MV-4-11 (cell line): ENCODE data around the gene ZNF577.
"Not testable (repeated sequence)": the region's sequence is repeated elsewhere in the genome, so short reads cannot be mapped to it uniquely, and the experiment has no call there.

Experiments used
- DNase-seq: peaks from one replicate; lab custom pipeline; 2025; lab: John Stamatoyannopoulos, UW

ZNF577 gene

DNA sequence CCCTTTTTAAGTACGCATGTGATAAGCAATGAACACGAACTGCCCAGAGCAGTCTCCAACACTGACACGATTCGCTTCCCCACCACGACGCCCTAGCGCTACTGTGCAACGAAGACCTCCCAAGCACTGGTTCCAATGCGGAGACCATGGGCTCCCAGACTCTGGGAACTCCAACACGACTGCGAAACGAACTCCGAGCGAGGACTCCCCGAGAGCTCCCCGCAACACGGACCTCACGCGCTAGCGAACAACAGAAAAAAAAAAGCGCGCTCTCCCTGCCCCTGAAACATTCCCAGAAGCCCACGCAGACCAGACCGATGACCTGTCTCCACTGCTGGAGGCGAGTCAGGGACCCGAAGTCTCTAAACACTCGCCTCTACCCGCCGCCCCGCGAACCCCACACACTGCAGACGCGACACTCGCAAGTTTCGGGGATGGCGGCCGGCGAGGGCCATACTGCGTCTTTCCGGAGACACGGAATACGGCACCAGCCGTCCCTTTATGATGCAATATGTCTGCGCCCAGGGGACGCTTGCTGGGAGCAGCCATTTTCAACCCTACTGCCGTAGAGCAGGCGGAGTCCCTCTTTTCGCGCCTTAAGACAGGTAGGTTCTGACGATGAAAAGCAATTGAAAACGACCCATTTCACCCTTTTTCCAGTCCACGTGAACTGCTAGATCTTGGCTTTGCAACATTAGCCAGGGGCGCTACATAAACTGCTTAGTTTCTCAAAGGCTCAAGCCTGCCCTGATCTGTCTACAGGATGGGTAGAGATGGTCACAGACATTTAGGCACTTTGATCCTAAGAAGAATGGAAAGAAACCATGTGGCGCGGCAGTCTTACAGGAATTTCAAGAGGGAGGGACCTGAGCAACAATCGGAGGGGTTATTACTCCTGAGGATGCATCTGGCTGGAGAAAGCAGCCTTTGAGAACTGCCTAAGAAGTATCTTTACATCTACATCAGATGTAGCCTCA lies at the start of gene ZNF577:
Gene ZNF577, minus strand, starts transcription at position 430 of the 977 bp plus-strand sequence. CDS start 7,569 bp downstream, outside the sequence.
- peak; percentile 83 for DNase-seq

GRCh38 chr19:51931921-51932320 lies 44.2 kb upstream of the ZNF577 start:
- no peak for DNase-seq

DNA sequence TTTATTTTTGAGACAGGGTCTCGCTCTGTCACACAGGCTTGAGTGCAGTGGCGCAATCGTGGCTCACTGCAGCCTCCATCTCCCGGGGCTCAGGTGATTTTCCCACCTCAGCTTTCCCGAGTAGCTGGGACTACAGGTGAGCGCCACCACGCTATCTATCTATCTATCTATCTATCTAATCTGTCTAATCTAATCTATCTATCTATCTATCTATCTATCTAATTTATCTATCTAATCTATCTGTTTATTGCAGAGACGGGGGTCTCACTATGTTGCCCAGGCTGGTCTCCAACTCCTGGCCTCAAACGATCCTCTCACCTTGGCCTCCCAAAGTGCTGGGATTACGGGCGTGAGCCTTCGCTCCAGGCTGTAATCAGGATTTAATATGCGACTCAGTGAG lies 40.1 kb upstream of the ZNF577 start:
- DNase-seq: no peak

- peak; percentile 96 for DNase-seq
These were observed 39.3 kb upstream of the ZNF577 start, which contains the start of gene ZNF613 for GRCh38 chr19:51926784-51927741. Gene ZNF613, plus strand, starts transcription at chr19:51927472. Its CDS starts 8,749 bp downstream, at chr19:51936221.

DNA sequence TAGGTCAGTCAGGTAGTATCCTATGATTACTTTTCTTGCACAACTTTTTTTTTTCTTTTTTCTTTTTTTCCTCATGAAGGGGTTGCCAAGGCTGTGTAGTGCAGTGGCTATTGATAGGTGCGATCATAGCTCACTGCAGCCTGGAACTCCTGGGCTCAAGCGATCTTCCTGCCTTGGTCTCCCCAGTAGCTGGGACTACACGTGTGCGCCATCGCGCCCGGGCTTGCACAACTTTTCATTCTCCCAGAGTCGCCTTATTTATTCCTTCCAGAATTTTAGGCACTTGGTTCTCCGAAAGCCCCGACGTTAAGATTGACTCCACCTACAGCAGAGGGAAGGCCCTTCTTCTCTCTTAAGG lies 38.7 kb upstream of the ZNF577 start:
- DNase-seq: no peak

DNA sequence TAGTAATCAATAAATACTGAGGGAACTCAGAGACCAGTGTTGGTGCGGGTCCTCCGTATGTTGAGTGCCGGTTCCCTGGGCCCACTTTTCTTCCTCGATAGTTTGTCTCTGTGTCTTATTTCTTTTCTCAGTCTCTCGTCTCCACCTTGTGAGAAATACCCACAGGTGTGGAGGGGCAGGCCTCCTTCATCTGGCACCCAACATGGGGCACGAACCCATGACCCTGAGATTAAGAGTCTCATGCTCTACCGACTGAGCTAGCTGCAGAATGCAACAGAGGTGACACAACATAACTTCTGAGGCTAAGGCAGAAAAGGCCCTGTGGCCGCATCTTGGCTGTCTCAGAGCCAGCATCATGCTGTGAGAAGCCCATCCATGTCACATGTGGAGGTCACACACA lies 34.2 kb upstream of the ZNF577 start:
- no peak for DNase-seq

GRCh38 chr19:51919606-51920005 lies 31.9 kb upstream of the ZNF577 start:
- DNase-seq: no peak

GRCh38 chr19:51916167-51916566 lies 28.4 kb upstream of the ZNF577 start:
- peak; percentile 71 for DNase-seq

DNA sequence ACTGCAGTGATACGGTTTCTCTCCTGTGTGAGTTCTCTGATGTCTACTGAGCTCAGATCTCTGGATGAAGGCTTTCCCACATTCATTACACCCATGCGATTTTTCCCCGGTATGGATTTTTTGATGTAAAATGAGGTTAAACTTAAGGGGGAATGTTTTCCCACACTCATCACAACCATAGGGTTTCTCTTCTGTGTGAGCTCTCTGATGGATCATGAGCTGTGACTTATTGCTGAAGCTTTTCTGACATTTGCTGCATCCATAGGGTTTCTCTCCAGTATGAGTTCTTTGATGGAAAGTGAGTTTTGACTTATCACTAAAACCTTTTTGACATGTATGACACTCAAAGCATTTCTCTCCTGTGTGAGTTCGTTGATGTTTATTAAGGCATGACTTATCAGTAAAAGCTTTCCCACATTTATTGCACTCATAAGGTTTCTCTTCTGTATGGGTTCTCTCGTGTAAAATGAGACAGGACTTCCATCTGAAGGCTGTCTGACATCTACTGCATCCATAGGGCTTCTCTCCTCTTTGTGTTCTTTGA lies 27.6 kb upstream of the ZNF577 start:
- DNase-seq: no peak

GRCh38 chr19:51907981-51908380 lies 20.2 kb upstream of the ZNF577 start:
- not testable (repeated sequence) for DNase-seq

- DNase-seq: not testable (repeated sequence)
These were observed 18.4 kb upstream of the ZNF577 start for GRCh38 chr19:51906108-51906507.

- not testable (repeated sequence) for DNase-seq
These were observed 17.9 kb upstream of the ZNF577 start for GRCh38 chr19:51905639-51906038.

DNA sequence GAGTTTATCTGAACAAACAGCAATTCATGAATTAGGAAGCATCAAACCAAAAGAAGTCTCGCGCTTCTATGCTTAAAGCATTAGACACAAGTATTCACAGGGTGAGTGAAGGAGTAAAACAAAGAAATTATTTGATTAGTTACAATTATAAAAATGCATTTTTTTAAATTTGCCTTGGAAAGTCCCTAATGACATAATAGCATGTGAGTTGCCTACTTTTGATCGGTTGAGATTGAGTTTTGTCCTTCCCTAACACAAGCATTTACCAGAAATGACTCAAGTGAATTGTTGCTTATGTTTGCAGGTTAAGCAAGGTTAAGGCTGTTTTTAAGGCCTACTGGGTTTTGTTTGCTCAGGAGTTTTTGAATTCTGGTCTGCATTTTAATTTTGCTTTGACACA lies 17.5 kb upstream of the ZNF577 start:
- no peak for DNase-seq

DNA sequence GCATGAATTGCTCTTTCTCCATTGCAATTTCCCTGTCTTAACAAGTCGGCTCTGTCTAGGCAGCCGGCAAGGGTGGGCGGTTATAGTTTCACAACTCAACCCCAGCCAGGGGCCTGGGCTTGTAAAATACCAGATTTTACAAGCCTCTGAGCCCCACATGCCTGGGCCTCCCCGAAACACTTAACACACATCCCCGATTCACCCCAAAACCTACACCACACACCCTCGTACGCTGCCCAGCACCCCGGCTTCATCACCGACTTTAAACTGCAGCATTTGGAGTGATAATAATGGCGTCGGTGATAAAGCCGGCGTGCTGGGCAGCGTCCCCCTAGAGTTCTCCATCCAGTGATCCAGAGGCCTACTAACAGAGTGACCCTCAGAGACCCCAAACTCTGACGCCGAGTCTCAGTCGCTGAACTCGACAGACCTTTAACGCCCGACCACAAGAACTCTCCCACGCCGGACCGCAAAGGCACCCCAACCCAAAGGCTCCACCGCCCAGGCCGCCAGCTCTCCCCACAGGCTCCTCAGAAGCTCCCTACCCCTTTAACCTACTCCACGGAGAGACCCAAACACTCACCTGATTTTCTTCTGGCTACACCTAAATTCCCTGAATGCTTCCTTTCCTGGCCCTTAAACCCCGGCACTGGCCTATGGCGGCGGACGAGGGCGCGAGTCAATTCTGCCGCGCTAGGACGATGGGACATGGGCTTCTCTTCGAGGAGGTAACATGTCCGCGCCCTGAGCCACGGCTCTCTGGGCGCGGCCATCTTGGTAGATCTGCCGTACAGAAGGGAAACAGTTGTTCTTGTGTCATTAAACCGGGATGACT lies 16.8 kb upstream of the ZNF577 start, which contains the start of gene ZNF649:
Gene ZNF649, minus strand, starts transcription at position 687 of the 835 bp plus-strand sequence. CDS start 4,910 bp downstream, outside the sequence.
- peak; percentile 80 for DNase-seq

DNA sequence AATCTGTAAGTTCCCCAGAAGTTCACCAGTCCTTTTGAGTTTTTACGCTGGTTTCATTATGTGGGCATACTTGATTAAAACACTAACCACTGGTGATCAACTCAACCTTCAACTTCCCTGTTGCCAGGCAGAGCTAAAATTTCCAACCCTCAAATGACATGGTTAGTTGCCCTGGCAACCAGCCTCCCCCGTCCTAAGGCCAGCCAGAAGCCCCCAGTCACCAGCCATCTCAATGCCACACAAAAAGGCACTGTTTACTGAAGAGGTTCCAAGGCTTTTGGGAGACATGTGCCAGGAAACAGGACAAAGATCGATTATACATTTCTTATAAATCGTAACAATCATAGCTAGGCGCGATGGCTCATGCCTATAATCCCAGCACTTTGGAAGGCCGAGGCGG lies 15.4 kb upstream of the ZNF577 start:
- no peak for DNase-seq

DNA sequence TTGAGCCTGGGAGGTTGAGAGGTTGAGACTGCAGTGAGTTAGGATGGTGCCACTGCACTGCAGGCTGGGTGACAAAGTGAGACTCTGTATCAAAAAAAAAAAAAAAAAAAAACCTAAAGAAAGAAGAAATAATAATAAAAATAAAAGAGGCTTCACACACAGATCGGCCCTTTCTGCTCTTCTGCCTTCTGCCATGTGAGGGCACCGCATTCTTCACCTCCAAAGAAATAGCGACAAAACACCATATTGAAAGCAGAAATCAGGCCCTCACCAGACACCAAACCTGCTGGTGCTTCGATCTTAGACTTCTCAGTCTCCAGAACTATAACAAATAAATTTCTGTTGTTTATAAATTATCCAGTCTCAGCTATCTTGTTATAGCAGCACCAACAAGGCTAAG lies 14.1 kb upstream of the ZNF577 start:
- no peak for DNase-seq

DNA sequence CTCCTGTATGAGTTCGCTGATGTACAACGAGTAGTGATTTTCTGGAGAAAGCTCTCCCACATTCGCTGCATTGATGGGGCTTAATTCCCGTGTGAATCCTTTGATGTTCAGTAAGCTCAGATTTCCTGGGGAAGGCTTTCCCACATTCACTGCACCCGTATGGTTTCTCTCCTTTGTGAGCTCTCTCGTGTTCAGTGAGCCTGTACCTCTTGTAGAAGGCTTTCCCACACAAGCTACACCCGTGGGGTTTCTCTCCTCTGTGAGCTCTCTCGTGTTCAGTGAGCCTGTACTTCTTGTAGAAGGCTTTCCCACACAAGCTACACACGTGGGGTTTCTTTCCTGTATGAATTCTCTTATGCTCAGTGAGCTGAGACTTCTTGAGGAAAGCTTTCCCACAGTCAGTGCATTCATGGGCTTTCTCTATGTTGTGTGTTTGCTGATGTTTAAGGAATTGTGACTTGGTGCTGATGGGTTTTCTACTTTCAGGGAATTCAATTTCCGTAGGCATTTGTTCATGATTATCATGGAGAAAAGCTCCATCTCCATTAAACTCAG lies 3.5 kb upstream of the ZNF577 start:
- DNase-seq: no peak

DNA sequence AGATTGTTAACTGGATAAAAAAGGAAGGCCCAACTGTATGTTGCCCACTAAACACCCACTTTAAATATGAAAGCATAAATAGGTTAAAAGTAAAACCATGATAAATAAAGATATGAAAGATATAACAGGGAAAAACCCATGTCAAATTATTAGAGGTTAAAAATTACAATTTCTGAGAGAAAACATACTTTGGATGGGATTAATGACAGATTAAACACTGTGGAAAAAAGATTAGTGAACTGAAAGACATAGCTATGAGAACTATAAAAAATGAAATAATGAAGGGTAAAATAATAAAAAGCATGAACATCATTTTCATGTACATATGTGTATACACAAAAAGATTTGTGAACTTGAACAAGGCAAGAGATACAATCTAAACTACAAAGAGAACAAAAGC lies 2.2 kb upstream of the ZNF577 start:
- no peak for DNase-seq

- DNase-seq: no peak
These were observed 3.0 kb downstream of the ZNF577 start for GRCh38 chr19:51884713-51885112.

DNA sequence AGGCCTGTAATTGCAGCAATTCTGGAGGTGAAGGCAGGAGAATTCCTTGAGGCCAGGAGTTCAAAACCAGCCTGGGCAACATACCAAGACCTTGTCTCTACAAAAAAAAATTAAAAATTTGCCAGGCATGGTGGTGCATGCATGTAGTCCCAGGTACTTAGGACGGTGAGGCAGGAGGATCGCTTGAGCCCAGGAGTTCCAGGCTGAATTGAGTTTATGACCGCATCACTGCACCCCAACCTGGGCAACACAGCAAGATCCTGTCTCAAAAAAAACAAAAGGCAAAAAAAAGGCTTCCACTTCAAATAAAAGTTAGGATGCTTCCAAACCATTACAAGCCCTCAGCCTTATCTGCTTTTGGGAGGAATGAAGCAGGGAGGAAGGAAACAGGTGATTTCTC lies 5.2 kb downstream of the ZNF577 start:
- no peak for DNase-seq

GRCh38 chr19:51873097-51873496 lies 14.7 kb downstream of the ZNF577 start:
- no peak for DNase-seq
